Stimulated activated CD8-positive, alpha-beta memory T cell treated with anti-CD3 and anti-CD28 coated beads, Interleukin-4, amount 100 ng/mL, for 24 hours (primary cell): ENCODE results near the gene MRC1.
"Not testable (repeated sequence)": the region's sequence is repeated elsewhere in the genome, so short reads cannot be mapped to it uniquely, and the experiment has no call there.

ENCODE experiments used
- DNase-seq: peaks from one replicate; pipeline ENCODE4 v3.0.0-alpha.2; 2020; ENCODE audit warnings: low read depth

MRC1 gene

DNA sequence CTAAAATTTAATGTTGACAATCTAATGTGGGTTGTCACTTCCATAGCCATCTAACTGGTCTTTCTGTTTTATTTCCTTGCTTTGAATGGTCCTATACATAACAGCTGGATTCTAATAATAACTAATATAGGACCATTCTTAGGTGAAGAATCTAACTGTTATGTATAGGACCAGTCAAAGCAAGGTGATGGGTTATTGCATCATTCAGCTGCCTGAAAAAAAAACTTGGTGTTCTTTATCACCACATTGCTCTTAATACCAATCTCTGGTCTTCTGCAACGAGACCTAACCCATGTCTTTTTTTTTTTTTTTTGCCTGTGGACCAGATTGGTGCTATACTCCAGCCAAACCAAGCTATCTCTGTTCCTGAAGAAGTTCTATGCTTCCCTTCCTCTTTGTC lies 96.9 kb downstream of the MRC1 start:
- DNase-seq, result no peak

DNA sequence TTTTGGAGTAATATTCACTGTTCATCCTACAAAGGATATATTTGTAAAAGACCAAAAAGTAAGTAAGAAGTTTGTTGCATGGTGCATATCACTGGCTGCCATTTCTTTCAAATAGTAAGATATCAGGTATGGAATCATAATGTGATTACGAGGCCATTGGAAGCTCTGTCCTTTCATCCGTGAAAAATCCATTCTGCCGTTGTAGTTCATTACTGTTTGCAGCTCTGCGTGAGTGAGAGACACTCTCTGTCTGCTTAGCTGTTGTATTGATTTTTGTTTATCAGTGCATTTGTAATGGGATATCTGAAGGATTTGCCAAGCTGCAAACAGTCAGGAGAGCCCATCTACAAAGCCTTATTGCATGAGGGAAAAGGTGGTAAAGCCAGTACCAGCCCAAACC lies 98.5 kb downstream of the MRC1 start:
- DNase-seq, result no peak

DNA sequence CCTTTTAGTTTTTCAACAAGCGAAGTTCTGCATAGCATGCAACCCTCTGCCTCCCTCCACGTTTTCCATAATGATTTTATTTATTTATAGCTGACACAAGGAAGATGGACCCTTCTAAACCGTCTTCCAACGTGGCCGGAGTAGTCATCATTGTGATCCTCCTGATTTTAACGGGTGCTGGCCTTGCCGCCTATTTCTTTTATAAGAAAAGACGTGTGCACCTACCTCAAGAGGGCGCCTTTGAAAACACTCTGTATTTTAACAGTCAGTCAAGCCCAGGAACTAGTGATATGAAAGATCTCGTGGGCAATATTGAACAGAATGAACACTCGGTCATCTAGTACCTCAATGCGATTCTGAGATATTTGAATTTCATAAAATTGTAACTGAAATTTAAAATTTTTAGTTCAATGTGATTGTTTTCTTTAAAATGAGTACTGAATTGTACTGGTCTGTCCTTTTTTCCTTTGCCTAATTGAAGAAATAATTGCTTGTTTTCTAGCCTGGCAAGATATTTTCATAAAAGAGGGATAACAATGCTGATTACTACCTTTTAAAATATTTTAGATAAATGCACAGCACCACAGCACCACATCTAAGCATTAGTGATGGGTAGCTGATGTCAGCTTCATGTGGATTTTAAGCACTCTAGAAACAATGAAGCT lies 101.1 kb downstream of the MRC1 start:
- no peak for DNase-seq

DNA sequence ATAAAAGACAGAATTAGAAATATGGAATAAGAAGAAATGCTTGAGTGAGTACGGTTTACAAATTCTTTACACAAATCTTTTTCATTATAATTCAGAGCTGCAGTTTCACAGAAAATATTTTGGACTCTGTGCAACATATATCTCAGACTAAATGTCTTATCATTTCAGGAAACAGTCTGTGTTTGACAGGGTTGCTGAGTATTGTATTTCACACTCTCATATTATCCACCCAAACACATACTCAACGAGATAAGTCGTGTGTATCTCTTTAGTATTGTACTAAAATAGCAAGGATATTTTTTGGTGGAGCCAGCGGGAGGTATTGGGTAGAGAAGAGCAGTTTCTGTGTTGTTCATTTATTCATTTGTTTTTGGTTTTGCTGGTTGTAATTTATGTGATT lies 103.6 kb downstream of the MRC1 start:
- no peak for DNase-seq

DNA sequence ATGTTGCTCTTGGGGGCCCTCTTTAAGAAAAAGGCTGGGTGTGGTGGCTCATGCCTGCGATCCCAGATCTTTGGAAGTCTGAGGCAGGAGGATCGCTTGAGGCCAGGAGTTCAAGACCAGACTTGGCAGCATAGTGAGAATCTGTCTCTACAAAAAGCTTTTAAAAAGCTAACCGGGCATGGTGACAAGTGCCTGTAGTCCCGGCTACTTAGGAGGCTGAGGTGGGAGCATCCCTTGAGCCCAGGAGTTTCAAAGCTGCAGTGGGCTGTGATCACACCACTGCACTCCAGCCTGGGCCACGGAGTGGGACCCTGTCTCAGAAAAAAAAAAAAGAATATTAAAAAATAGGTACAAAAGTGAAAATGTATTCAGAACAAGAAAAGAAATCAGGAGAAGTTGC lies 104.5 kb downstream of the MRC1 start:
- DNase-seq, result no peak

DNA sequence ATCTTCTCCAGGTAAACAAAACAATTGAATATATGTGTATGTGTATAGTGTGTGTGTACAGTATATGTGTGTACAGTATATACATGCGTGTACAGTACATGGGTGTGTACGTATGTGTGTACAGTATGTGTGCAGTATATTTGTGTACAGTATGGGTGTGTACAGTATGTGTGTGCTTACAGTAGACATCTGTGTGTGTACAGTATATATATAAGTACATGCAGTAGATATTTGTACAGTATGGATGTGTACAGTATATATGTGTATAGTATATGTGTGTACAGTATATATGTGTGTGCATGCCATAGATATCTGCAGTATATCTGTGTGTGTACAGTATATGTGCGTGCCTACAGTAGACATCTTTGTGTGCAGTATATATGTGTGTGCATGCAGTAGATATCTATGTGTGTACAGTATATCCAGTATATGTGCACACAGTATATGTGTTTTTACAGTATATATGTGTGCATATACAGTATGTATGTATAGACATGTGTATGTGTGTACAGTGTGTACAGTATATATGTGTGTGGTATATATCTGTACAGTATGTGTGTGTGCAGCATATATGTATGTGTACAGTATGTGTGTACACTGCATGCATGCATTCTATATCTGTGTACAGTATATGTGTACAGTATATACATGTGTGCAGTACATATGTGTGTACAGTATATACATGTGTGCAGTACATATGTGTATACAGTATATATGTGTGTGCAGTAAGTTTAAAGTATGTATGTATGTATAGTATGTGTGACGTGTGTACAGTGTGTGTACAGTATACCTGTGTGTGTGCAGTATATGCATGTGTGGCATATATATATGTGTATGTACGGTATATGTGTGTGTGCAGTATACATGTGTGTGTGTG lies 105.3 kb downstream of the MRC1 start:
- no peak for DNase-seq

DNA sequence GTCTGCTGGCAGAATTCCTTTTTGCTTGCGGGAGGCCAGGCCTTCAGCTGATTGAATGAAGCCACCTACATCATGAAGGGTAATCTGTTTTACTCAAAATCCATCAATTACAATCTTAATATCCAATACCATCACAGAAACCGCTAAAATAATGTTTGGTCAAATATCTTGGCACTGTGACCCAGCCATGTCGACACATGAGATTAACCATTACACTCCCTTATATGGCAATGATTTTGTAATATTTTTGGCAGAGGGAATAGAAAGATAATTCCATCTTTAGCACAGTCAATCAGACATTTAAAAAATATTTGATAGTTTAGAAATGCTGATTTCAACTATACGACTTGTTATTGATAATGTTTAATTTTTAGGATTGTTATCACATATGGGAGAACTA lies 106.0 kb downstream of the MRC1 start:
- DNase-seq, result no peak

DNA sequence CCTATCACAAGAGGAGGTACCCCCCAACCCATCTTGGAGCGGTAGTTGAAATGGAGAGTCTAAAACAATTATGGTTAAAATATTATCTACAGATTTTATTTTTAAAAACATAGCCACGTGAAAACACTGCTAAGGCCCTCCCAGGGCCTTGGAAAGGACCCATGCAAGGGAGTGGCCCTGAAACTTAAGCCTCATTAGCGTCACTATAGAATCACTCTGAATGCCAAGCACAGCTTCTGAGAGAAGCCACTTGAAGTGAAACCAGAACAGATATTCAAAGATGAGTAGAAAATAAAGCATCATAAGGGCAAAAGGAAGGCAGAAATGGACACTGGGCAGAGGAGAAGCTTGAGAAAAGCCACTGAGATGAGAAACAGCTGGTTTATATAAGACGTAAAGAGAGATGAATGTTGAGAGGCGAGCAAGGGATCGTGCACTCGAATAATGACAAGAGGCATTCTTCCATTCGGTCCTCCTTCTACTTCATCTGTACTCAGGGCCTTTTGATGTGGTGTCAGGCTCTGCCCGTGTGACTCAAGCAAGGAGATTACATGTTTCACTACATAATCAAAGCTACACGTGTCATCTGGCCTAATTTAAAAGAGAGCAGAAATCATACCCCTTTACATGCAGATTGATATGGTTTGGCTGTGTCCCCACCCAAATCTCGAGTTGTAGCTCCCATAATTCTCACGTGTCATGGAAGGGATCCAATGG lies 109.2 kb downstream of the MRC1 start:
- DNase-seq, result no peak

DNA sequence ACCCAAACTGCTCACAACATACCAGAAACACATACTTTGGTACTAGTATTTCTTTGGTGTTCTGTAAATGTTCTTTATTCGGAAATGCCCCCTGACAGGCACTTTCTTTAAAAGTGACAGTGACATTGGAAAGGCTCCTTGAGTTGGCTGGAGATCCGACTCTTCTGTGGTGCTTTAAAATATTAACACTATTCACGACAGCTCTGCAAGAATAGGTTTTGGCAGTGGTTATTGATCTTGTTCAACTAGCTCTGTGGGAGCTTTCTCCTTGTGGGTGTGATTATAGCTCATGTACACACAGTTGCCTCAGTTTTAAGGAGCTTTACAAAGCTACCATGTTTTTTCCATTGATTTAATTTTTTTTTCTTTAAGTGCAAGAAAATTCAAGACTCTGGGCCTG lies 112.2 kb downstream of the MRC1 start:
- DNase-seq, result no peak

DNA sequence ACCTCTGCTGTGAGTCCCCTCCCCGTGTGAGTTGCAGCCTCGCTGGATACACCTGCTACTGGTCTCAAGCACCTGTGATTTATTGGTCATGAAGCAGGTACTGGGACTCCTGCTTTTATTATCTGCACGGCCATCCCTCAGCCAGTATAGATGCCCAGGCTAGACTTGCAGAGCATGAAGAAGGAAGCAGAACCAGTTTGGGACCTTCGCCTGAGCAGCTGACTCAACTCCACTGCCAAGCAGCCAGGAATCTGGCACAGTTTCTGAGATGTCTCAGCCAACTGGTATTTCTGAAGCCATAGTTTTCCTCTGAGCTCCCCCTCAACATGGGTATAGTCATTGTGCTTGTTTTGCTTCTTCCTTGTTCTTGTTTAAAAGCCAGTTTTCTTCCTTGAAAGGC lies 114.6 kb downstream of the MRC1 start:
- DNase-seq, result no peak

DNA sequence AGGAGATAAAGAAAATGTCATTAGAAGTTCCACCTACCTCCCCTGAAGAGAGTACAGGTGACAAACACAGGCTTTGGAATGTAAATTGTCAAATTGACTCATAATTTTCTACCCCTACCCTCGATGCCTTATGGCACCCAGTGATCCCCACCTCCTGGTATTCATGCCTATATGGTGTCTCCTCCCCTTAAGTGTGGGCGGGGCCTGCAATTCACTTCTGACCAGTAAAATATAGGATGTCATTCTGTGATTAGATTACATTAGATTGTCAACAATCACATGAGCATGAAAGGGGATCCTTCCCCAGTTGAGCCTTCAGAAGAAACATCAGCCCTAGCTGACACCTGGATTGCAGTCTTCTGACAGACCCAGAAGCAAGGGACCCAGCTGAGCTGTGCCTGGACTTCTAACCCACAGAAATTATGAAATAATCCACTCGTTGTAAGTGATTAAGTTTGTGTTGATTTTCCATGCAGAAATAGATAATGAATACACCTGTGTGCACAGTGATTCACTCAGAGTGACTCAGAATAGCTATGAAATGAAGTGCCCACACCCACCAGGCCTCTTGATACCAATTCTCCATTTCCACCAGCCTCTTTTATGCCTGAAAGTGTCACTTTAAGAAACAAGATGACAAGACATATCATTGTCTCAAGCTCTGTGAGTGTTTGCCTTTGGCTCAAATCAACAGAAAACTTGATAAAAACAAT lies 134.0 kb downstream of the MRC1 start:
- no peak for DNase-seq

DNA sequence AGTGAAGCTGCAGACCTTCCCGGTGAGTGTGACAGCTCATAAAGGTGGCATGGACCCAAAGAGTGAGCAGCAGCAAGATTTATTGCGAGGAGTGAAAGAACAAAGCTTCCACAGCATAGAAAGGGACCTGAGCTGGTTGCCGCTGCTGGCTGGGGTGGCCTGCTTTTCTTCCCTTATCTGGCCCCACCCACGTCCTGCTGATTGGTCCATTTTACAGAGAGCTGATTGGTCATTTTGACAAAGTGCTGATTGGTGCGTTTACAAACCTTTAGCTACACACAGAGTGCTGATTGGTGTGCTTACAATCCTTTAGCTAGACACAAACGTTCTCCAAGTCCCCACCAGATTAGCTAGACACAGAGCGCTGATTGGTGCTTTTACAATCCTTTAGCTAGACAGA lies 141.1 kb downstream of the MRC1 start:
- DNase-seq, result not testable (repeated sequence)

DNA sequence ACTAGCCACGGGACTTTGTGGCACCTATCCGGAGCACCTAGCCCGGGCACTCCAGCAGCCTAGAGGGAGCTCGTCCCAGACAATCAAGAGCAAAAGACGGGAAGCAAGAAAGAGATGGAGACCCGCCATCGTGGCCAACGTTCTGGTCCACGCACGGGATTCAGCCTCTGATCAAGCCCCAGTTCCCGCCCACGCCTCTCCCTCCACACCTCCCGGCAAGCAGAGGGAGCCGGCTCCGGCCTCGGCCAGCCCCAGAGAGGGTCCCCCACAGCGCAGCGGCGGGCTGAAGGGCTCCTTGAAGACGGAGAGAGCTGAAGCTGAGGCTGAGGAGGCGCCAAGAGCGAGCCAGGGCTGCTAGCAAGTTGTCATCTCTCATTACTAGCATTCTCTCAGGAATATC lies 141.6 kb downstream of the MRC1 start:
- no peak for DNase-seq

DNA sequence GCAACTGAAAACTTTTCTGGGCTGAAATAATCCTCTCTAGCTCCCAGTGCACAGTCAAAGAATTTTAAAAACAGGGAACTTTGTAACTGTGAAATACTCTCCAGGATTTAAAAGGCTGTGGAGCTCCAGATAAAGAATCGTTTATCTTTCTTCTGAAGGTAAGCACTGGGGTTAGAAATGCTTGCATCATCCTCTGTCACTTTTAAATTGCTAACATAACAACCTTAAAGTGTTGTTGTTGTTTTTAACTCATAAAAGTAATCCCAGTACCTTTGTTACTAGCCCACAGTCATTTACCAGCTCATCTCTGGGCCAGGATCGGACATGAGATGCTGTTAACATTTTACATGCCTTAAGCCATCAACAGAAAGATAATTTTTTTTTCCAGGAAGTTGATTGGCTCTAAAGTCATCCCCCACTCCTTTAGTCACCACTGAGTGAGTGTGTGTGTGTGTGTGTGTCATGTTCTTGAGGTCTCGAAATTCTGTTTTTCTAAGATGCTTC lies 142.8 kb downstream of the MRC1 start, which contains the start of gene SLC39A12:
Gene SLC39A12, plus strand, starts transcription at position 51 of the 504 bp plus-strand sequence. CDS start 1,359 bp downstream, outside the sequence.
- DNase-seq, result no peak

DNA sequence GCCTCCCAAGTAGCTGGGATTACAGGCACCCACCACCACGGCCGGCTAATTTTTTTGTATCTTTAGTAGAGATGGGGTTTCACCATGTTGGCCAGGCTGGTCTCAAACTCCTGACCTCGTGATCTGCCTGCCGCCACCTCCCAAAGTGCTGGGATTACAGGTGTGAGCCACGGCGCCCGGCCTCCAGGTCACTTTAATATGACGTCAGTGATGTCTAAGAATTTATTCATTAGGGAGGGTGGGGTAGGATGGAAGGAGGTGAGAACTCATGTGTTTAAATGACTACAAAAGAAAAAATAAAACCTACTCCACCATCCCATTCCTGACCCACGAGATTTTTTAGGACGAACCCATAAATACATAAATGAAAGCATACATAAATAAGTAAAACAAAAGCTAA lies 145.2 kb downstream of the MRC1 start:
- not testable (repeated sequence) for DNase-seq

DNA sequence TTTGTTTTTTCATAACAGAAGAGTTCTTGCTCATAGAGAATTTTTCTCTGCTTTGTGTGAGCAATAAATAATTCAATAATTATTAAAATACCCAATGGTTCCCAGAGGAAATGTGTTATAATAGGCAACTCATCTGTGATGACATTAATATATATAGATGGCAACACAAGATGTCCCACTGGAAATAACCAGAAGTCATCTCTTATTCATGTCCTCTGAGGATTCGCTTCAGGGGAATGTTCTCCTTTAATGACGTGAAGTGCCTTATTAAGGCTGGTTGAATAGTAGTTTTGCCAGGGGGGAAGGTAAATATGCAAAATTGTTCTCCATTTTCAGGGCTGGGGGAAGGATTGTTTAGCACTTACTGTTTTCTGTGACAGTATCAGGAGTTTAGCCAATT lies 145.7 kb downstream of the MRC1 start:
- DNase-seq, result no peak

DNA sequence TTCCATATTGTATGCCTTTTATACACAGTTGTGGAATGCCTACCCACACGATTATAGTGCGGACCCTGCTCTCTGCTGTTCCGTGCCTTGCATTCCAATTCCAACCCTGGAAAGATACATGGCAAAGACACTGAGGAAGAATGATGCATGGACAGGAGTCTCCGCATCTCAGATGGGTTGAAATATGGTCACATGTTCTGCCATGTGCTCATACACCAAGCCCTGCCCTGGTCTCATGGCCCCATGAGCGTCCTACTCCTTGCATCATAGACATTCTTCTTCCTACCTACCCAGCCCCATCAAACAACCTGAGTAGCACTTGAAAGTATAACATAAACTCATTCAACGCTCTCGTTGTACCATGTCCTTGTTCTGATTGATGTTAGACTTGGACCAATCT lies 148.9 kb downstream of the MRC1 start:
- DNase-seq, result no peak

DNA sequence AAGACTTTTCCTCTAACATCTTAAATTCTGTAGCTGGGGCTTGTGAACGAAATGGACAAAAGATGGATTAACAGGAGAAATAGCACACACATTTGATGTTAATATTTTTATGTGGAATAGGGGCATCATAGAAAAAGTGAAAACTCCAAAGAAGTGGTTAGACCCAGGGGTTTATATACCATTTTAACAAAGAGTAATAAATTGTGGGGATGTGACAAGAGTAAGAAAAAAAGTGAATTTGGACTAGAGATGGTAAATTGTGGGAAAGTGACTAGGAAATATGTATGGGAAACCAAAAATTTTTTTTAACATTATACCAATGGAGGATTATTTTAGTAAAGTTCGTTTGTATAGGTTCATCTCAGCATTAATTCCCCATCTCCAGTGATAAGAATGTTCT lies 150.7 kb downstream of the MRC1 start:
- DNase-seq, result no peak
